GM19468 (cell line): ENCODE results near the gene LPAR1.
A peak's percentile ranks its signal among the peaks of the same experiment; 100 is the strongest.

Source experiments
- ATAC-seq: cut with Tn5 transposase; IDR thresholded peaks from one replicate; pipeline ENCODE4 v1.9.1; 2021; ENCODE audit warnings: mild to moderate bottlenecking, moderate library complexity, moderate number of reproducible peaks; ENCODE audit not compliant: unreplicated experiment; ENCODE audit errors: extremely low read depth

LPAR1 gene

GRCh38 chr9:111039231-111039906 is 1.1 kb upstream of the LPAR1 start:
- no peak for ATAC-seq

DNA sequence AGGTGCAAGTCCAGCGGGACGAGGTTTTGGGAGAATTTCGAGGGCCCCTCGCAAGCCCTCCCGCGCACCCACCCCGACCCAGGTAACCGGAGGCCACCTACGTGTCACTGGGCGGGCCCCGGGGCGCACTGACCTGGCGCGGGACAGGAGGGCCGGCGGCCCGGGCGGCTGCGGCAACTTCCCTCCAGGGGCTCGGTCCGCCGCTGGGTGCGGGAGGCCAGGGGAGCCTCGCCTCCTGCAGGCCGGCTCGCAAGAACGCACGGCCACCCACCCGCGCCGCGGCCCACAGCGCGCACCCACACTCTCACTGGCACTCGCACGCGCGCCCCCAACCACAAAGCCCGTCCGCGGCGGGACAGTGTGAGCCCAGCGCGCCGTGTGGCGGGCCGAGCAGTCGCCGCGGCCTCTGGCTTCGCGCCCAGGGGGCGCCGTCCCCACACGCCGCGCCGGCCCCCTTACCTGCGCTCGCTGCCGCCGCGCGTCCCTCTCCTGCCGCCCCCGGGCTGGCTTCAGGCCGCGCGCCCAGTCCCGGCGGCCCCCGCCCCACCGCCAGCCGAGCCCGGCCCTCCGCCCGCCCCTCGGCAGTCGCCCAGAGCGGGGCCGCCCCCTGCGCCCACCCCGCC is 451 bp downstream of the LPAR1 start:
- ATAC-seq = peak; percentile 15

GRCh38 chr9:111037356-111037707 is 938 bp downstream of the LPAR1 start:
- no peak for ATAC-seq

- ATAC-seq = no peak
These were observed 1.3 kb downstream of the LPAR1 start for GRCh38 chr9:111036946-111037345.

DNA sequence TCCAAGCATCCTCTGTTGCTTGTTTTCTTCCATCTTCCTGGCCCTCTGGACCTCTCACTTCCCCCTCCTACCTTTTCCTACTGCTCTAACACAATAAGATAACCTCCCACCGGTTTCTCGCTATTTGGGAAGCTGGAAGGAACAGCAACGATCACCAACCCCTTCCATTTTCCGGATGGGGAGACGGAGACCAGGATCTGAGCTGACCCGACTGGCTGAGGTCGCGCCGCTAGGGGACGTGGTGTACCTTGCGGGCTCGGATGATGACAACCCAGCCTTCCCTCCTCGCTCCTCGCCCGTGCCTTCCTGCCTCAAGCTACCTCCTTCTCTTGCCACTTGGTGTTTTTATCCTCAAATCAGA is 1.9 kb downstream of the LPAR1 start:
- ATAC-seq = no peak

DNA sequence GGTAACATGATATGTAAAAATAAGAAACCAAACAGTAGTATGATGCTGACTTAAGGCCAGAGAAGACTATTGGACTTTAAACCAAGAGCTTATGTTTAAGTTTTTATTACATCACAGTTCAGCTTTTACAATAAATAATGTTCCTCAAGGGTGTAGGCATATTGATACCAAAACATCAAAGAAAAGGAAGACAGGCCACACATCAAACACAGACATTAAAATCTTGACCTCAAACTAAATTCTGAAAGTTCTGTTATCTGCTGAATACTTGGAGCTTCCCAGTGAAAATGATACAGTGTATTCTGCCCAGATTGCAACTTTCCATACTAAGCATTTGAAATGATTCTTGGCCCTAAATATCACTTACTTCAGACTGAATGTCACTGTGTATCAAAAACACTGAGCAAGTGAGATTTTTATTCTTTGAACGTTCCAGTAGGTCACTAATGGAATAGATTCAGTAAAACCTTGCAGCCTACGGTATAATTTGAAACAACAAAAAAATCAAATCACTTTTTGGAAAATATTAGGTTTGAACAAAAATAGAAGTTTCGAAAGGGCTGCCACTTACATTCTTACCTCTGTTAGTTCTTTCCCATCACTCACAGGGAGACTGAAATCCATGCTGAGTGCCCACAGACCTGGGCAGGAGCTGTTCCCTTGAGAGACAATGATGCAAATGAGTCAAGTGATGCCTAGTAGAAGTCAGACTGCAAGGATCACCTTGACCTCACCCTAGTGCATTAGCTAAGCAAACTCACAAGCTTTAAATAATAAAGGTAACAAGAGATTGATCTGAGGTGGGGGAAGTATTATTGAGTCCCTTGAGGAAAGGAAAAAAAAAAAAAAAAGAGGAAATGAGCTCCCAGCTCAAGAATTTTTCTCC is 2.5 kb downstream of the LPAR1 start:
- ATAC-seq = no peak

- ATAC-seq = no peak
These were observed 3.3 kb downstream of the LPAR1 start for GRCh38 chr9:111034898-111035539.

DNA sequence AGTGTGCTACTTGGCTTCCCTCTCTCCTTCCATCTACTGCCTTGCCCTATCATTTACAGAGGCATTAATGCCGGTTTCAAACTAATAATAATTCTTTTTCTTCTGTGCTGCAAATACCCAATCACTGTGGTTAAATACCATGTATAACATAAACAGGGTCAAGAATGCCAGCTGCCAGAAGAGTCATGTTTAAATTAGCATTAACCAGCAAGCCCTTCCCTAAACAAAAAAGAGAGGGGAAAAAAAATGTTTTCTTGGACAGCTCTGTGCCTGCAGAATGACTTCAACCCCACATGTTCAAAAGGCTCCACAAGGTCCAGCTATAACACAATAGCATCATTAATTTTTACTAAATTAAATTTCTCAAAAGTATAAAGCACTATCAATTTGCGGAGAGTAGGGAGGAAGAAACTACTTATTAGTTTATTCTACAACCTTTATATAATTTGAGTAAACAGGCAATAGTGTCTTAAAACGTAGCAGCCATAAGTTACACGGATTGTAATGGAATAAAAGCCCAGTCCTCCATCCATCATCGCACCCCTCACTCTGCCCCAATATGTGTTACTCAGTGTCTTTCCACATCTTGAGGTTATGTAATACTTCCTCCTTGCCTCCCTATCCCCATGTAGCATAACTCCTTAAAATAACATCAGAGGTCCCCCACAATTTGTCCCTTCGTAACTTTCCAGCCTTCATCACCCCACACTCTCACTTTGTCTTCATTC is 3.9 kb downstream of the LPAR1 start:
- no peak for ATAC-seq

DNA sequence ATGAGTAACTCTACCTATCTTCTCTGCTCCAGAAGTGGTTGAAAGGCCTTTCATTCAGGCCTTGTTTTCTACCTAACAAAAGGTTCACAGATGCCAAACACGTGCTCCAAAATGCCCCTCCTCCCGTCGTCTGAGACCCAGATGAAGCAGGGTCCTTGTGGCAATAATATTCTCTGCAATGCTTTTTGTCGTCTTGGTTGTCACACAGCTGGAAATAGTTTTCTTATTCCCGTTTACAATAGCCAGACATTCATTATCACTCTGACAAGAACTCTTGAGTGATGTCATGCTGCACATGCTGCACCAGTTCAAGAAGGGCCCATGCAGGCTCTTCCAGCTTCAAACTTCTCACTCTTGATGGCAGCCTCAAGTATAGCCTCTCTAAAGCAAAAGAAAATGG is 7.8 kb downstream of the LPAR1 start:
- no peak for ATAC-seq

DNA sequence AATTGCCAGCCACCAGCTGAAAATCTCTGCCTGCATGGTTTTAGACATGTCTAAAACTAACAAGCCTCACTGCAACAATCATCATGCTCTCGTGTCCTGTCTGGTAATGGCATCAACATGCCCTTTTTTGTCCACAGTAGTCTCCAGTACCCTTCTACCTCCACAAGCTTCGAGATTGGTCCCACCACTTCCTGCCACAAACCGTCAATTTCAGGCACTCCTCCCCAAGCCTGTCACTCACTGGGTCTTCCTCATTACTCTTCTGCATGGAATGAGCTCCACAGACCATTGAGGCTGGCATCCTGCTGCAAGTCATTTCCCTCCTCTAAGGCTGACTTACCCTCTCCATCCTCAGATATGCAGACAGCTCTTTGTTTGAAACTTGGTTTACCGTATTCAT is 9.0 kb downstream of the LPAR1 start:
- no peak for ATAC-seq

DNA sequence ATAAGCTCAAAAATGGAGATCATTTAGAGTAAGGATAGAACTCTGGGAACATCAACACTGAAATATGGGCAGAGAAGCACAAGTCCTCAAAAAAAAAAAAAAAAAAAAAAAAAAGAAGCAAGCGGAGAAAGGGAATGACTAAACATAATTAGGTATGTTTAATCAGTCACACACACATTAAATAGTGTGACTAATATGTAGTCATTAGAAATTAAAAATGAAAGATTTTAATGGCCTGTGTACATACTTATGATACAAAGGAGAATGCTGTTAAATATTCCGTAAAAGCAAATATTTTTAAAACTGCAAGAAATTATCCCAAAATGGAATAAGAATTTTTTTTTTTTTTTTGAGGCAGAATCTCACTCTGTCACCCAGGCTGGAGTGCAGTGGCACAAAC is 10.5 kb downstream of the LPAR1 start:
- no peak for ATAC-seq

DNA sequence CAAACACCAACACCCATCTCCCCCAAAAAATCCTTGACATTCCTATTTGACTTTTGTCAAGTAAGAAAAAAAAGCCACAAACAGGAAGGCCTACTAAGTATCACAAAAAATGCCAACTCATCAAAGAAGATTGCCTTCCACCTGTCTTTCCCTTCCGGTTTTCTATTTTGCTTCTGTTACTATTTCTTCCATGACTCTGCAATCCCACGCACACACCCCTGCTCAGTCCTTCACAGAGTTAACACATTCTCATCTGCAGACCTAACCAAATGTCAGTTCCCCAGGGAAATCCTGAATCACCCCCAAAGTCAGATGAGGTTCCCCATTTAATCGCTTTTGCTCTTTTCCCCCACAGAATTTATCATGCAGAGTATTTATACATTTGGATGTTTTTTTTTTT is 15.1 kb downstream of the LPAR1 start:
- ATAC-seq = no peak

DNA sequence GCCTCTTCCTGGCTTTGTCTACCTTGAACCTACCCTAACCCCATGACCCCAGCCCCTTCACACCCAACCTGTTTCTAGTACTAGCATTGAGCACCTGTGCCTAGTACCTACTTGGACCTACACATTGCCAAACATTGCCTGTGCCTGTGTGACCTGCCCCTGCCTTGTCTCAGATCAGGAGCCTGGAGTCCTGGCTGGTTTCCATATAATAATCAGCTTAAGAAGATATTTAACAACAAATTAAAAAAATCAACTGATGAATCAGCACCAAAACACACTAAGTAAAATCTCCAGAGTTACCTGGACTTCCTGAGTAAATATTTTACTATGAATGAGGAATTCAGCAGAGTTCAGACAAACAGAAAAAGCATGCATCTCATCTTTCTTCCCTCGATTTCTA is 17.7 kb downstream of the LPAR1 start:
- ATAC-seq = no peak

DNA sequence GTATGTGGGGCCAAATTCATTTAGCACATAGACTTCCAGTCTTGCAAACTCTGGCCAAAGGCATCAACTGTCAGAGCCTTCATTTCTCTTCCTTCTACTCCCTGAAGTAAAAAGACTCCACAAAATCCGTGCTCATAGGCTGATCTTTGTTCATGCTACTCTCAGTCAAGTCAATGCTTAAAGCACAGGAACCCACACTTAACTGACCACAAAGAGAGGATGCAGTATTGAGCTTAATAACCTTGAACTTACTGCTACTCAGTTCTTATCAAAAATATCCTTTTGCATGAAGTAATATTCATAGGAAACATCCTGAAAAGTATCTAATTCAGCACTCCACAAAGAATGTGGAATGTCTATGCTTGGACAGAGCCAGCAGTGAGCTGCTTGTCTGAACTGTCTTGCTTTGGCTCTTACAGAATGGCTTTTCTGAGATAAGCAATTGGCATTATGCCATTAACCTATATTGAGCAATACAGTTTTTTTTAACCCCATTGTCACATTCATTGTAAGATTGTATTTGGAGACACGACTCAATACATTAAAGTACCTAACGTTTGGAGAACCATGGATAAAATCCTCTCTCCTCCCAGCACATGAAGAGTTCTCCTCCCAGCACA is 21.7 kb downstream of the LPAR1 start:
- no peak for ATAC-seq

DNA sequence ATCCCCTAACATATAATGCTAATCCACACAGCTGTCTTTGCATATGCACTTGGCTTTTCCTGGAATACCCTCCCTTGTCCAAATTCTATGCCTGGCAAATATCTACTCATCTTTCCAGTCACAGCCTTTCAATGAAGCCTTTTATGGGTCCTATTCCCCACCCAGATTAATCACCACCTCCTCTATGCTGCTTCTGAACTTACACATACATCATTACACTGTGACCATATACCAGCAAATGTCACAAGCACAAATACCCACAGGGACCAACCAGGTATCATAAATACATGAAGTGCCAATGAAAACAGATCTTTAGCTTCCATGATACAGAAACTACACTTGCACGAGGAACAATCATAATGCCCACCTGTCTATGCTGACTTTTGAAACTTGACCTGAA is 22.3 kb downstream of the LPAR1 start:
- no peak for ATAC-seq

DNA sequence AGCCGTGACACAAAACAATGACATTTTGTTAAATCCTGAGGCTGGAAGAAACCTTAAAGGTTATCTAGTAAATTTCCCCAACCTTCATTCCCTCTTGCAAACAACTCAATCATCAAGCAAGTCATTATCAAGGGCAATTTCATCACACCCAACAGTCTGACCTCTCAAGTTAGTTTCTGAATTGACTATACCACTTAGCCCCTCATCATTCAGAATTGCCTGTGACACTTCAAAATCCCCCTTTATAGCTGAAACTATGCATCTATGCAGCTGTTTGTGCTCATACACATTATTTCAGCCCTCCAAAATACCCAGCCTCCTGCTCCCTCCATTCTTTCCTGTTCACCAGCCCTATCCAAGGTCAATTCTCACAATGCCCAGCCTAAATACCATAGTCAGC is 24.6 kb downstream of the LPAR1 start:
- no peak for ATAC-seq

DNA sequence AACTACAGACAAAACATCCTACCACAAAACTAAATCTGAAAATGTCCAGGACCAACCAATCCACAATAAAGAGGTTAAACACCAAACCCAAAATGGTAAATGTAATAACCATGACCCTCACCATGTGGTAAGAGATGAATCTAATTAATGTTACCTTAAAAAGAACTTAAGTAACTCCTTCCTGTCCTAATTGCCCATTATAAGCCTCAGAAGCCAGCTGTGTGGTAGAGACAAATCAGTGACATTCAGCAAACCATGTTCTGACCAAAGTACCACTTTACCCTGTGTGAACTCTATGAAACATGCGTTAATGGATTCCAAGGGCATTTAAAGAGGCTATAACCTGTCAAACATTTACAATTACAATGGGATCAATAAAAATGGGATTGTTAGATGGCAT is 25.0 kb downstream of the LPAR1 start:
- no peak for ATAC-seq

GRCh38 chr9:111008158-111009075 is 29.9 kb downstream of the LPAR1 start:
- no peak for ATAC-seq
